DND-41 (cell line): ENCODE measurements around the gene LINGO3.

Experiments
- CTCF ChIP-seq: IDR thresholded peaks from 2 replicates; pipeline ENCODE4 v1.5.1; 2012; ENCODE audit warnings: borderline replicate concordance, low read length, moderate library complexity, mild to moderate bottlenecking; ENCODE audit not compliant: poor library complexity, severe bottlenecking; ENCODE audit errors: extremely low read depth
- EZH2 ChIP-seq: IDR thresholded peaks from 3 replicates; pipeline ENCODE4 v1.6.1; 2012; ENCODE audit warnings: borderline replicate concordance, low read depth, mild to moderate bottlenecking, moderate library complexity, low read length, inconsistent platforms; ENCODE audit not compliant: severe bottlenecking

- TF ChIP-seq EZH2 = no peak
- no peak for TF ChIP-seq CTCF
Observed at GRCh38 chr19:2302319-2303210, 5.4 kb downstream of the LINGO3 start.
